DMS79 treated with DMSO at 0.1 percent for 48 hours (cell line): ENCODE measurements around the gene CMSS1.

Experiments used
- DNase-seq: peaks from one replicate; lab custom pipeline; 2025; lab: John Stamatoyannopoulos, UW

CMSS1 gene

GRCh38 chr3:99854756-99855298, 37.2 kb downstream of the CMSS1 start:
- DNase-seq = no peak

GRCh38 chr3:99855900-99856299, 38.2 kb downstream of the CMSS1 start:
- no peak for DNase-seq

GRCh38 chr3:99856437-99857220, 39.0 kb downstream of the CMSS1 start:
- no peak for DNase-seq

GRCh38 chr3:99857278-99857677, 39.6 kb downstream of the CMSS1 start:
- DNase-seq = no peak

DNA sequence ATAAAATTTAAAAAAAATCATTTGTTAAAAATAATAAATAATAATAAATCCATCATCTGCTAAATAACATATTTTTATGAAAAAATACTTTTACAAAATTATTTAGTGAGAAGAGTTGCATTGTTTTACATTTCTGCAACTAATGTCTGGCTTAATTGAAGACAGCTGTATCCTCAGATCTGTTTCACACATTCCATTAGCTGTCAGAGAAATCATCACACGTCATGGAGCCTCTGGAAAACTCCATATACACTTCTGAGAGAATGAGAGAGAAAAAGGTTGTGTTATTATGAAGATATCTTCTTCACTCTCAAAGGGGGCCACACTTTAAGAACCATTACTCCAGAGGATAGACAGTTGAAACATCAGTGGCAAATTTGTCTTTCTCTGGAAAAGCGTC, 40.8 kb downstream of the CMSS1 start:
- DNase-seq = no peak

- DNase-seq = no peak
Measured at GRCh38 chr3:99859825-99860224, 42.2 kb downstream of the CMSS1 start.

DNA sequence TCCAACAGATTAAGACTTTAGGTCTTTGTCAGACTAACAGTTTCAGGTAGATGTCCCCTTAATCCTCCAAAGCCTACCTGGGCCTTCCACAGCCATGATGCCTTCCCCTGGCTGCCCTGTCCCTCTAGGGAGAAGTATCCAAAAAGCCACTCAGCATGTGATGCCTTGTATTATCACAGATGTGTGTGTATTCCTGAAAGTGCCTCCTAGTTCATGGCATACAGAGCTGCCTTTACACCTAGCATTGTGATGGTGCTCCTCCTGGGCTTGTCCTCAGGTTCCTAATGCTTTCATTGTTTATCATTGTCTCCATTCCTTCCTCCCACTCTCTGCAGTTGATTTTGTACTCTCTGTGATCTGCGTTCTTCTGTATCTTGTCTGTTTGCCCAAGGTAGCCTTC, 43.6 kb downstream of the CMSS1 start:
- no peak for DNase-seq

GRCh38 chr3:99862208-99862607, 44.5 kb downstream of the CMSS1 start:
- DNase-seq = no peak

DNA sequence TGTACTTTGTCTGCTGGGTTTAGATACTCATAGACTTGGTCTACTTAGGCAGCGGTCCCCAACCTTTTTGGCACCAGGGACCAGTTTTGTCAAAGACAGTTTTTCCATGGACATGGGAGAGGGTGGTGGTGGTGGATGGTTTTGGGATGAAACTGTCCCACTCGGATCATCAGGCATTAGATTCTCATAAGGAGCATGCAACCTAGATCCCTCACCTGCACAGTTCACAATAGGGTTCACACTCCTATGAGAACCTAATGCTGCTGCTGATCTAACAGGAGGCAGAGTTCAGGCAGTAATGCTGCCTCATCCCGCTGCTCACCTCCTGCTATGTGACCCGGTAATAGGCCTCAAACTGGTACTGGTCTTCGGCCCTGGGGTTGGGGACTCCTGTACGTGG, 45.3 kb downstream of the CMSS1 start:
- no peak for DNase-seq

DNA sequence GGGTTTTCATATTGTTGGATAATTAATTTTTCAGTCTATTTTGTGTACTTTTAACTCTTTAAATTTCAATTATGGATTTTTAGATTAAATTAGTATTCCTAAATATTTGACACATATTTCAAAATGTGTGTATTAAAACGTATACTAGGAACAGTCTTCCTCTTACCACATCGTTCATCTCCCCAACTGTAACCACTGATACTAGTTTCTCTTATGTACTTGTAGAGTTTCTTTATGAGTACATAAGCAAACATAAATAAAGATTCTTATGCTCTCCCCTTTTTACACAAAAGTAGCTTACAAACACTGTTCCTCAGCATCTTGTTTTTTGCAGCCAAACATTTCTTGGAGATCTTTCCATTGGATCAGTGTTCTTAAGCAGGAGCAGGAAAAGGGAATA, 45.9 kb downstream of the CMSS1 start:
- DNase-seq = no peak

GRCh38 chr3:99864289-99864688, 46.6 kb downstream of the CMSS1 start:
- no peak for DNase-seq

DNA sequence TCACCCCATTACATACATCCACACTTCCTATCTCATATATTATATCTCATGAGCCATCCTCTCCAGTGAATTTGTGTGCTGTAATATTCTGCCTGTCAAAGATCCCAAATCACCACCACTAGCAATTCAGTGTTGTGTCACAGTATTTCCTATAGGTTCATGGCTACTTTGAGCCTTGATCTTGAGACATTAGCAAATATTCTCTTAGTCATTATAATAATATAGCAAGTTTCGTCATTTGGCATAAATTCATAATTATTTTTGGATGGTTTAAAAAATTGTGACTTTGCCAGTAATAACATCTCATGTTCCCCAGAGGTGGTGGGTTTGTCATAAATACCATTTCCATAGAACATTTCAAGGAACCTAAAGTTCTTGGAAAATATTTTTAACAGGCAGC, 47.7 kb downstream of the CMSS1 start:
- DNase-seq = no peak

- DNase-seq = peak; percentile 93
Measured at GRCh38 chr3:99866261-99866761, 48.6 kb downstream of the CMSS1 start.

DNA sequence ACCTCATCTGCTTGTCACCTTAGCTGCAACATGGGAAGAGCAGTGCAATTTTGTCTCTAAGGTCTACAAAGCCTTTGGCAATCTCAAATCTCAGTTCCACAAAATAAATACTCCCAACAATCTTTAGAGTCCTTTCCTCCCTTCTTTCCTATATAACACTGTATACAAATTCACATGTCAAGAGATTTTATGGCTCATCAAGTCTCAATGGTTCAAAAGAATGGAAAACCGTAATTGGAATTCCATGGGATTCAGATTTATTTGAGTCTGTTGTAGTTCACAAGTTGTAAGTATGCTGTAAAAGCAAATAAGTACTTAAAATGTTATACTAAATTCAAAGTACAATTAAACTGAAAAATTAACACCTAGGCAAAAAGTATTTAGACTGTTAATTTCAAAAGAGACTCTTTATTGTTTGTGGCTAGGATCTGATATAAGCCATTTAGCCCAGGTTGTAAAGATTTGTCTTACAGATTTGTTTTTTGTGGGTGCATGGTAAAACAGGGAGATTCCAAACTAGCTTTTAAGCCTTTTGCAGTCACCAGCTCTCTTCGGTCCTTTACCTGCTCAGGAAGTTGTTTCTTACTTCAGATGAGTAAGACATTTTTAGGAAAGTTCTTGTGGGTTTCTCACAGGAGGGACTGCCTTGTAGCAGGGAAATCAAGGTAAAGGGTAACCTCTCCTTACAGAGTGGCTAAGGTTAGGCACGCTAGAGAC, 50.1 kb downstream of the CMSS1 start:
- DNase-seq = no peak

GRCh38 chr3:99868311-99868646, 50.6 kb downstream of the CMSS1 start:
- DNase-seq = no peak

DNA sequence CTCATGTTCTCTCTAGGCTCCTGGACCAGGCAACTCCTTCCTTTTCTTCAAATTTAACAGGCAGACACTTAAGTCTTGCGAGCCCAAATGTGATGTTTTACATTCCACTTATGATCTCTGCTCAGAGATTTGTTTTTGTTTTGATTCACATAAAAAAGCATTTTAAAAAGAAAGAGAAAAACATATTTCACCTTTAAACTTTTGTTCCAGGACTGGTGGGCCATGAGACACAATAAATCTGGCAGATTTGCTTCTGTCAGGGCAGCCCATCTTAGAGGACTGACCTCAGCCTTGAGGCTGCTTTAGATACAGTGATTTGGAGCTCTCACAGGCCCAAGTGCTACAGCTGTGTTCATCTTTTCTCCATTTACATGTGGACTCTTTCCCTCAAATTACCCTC, 52.0 kb downstream of the CMSS1 start:
- DNase-seq = no peak

DNA sequence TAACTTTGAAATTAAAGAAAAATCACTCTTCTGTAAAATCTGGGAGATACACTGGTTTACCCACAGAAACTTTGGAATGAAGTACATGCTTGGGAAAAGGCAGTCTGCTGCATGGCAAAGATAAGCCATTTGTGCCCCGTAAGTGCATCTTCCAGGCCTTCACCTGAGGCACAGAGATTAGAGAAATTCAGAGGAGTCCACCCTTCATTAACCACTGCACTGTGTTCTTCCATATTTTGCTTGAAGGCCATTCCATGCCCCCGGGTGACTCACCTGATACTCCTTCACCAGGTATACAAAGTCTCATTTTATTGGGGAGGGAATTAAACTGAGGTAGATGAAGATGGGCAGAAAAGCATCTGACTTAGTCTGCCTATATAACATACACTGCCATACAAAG, 53.0 kb downstream of the CMSS1 start:
- no peak for DNase-seq

DNA sequence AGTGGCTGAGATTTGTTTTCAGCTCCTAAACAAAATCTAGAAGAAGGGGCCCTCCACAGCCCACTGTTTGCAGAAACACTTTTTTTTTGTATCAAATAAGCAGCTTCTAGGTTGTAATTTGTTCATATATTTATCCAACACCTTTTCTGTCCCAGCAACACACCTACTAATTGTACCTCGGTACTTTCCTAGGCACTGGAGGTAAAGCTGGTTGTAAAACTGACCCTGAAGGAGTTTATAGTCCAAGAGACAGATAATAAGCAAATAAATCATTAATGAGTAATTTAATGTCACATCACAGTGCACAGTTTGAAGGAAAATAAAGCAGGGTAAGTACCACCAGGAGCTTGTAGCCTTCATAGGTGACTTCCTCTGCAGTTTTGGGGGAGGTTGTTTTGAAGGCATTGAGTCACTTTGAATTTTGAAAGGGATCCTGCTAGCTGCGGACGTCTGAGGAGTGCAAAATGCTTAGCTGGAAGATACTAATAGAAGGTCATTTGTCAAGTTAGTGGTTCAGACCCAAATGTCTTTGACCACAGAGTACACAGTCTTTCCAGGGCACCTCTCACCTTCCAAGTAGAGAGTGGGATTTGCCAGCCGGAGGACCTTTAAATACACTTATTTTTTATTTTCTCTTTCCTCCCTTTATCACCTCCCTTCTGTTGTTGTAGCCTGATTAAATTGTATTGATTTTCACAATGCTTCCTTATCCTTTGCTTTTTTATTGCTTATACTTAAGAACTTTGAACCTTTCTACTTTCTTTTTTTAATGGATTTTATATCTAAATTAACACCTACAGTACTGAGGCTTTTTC, 53.8 kb downstream of the CMSS1 start:
- DNase-seq = no peak

DNA sequence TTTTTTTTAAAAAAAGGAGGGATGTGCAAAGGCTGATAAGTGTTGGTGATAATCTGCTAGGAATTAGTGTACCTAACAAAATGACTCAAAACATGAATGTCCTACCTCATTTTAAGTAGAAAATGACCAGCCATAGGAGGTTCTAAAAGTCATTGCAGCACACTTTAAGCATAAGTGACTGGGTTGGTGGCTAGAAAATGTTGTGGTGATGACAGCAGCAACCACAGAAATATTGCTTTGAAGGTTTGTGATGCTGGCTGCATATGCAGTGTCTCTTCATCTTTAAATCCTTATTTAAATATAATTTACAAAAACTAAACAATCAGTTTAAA, 55.2 kb downstream of the CMSS1 start:
- DNase-seq = no peak

- DNase-seq = no peak
Measured at GRCh38 chr3:99873269-99874102, 55.8 kb downstream of the CMSS1 start.

DNA sequence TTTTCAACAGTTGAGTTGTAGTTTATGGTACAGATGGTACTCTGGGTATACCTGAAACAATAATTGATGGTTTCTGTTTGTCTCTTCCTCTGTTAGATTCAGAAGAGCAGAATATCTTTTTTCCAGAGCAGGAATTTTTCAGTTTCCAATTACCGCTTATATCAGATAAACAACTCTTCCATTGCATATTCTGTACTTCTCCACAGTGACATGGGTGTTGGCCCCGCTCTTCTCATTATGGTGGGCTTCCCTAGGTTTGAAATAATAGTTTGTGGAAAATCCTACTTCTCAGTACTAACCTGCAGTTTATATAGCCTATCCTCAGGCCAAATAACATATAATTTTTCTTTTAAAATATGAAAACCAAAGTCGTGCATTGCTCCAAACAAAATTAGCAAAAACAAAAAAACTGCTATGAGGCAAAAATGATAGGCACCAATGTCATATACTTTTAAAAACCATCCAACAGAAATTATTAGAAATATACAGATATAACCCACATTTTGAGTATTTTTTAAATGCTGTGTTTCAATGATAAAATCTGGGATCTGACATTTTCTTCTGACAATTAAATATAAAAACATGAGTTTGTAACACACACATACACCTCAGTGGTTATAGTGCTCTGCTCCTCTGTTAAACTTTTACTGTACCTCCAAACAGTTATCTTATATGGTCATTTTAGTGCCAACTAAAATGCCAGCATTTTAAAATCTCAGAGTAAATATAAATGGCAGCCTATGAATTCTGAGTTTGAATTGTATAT, 56.8 kb downstream of the CMSS1 start:
- no peak for DNase-seq
